NB4 (cell line): ENCODE data around the gene TTF2.

Experiments used
- DNase-seq: peaks from one replicate; pipeline ENCODE4 v3.0.0; 2010; ENCODE audit warnings: low read depth
- H3K4me3 ChIP-seq: one replicate; pipeline ENCODE4 v1.5.1; 2011; ENCODE audit warnings: mild to moderate bottlenecking, low read depth, low read length, moderate library complexity
- CTCF ChIP-seq: IDR thresholded peaks from one replicate; pipeline ENCODE4 v1.5.1; 2012; ENCODE audit warnings: low read depth, low read length
- MAX ChIP-seq: IDR thresholded peaks from 2 replicates; pipeline ENCODE4 v1.6.1; 2011; ENCODE audit warnings: low read depth, low read length
- MYC ChIP-seq: IDR thresholded peaks from 2 replicates; pipeline ENCODE4 v1.6.1; 2011; ENCODE audit warnings: low read depth, low read length
- POLR2A ChIP-seq: IDR thresholded peaks from 2 replicates; pipeline ENCODE4 v1.6.1; 2011; ENCODE audit warnings: mild to moderate bottlenecking; ENCODE audit not compliant: insufficient read length; ENCODE audit errors: extremely low read depth

Gene TTF2

GRCh38 chr1:117092594-117092993 is 32.5 kb downstream of the TTF2 start:
- DNase-seq, result no peak
- TF ChIP-seq CTCF (no peak), MYC (no peak), POLR2A (no peak), MAX (no peak)
- H3K4me3 ChIP-seq, result no peak overlapping the region

GRCh38 chr1:117093091-117093534 is 33.0 kb downstream of the TTF2 start:
- no peak for DNase-seq
- no peak overlapping the region for H3K4me3 ChIP-seq
- TF ChIP-seq CTCF, result no peak
- TF ChIP-seq POLR2A, result no peak
- no peak for TF ChIP-seq MYC
- no peak for TF ChIP-seq MAX

GRCh38 chr1:117093870-117094621 is 33.9 kb downstream of the TTF2 start:
- TF ChIP-seq MYC (peak; percentile 24; the same call in 1 of the 2 replicates), POLR2A (no peak), MAX (no peak), CTCF (no peak)

GRCh38 chr1:117094841-117095604 is 34.9 kb downstream of the TTF2 start:
- no peak overlapping the region for H3K4me3 ChIP-seq
- TF ChIP-seq POLR2A (no peak), CTCF (no peak), MAX (no peak), MYC (no peak)
- no peak for DNase-seq

More at GRCh38 chr1:117093870-117094621, 33.9 kb downstream of the TTF2 start:
- DNase-seq, result peak; percentile 52
- H3K4me3 ChIP-seq, result no peak overlapping the region

- no peak for DNase-seq
- no peak overlapping the region for H3K4me3 ChIP-seq
- TF ChIP-seq MAX, result no peak
- TF ChIP-seq MYC, result no peak
- TF ChIP-seq CTCF, result no peak
- no peak for TF ChIP-seq POLR2A
These were observed 36.9 kb downstream of the TTF2 start for GRCh38 chr1:117096951-117097408.
